ENCODE measurements around the gene TRIM60.
"Not testable (repeated sequence)": the region's sequence is repeated elsewhere in the genome, so short reads cannot be mapped to it uniquely, and the experiment has no call there.

Gene TRIM60

DNA sequence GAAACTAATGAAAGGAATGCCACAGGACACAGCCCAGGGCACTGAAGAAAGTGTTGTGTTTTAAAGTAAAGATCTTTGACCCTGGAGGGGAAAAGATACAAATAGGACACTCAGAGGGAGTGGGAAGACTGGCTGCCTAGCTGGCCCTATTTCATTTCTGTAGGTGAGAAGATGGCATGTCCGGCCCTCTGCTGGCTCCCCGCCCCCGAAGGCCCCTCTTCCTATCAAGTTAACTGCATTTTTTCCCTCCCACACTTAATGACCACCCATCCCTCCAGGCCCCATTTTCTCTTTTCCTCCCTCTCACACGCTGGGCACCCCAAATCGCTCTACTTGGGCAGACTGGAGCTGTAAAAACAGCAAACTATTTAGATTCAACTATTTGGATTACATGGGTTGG lies 16.4 kb downstream of the TRIM60 start:
- Histone ChIP-seq H3K27ac (no peak overlapping the region), H3K4me3 (no peak overlapping the region)

DNA sequence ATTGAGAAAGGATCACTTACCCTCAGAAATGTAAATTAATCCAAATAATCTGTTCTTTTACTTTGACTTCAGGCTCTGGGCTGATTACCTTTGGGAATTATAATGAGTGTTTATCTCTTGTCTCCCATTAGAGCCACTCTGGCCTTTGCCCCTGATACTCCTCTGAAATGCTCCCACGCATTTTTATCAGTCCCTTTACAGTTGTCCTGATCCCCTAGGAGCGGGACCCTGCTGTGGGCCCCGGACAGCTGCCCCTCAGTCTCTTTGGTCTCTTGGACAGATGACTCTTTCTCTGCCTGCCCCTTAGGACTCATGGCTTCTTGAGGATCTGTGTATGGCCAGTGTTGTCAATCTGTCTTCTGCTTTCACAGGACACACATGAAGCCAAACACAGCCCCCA lies 20.8 kb downstream of the TRIM60 start:
- Histone ChIP-seq H3K4me3 (no peak overlapping the region), H3K27ac (no peak overlapping the region)

GRCh38 chr4:165053645-165054044 lies 21.8 kb downstream of the TRIM60 start, which contains the start of gene TRIM75:
Gene TRIM75 (plus strand): TSS chr4:165053866. CDS start chr4:165059148, 5,282 bp downstream.
- Histone ChIP-seq H3K4me3 (no peak within 1 kb of the TSS), H3K27ac (no peak within 1 kb of the TSS)

DNA sequence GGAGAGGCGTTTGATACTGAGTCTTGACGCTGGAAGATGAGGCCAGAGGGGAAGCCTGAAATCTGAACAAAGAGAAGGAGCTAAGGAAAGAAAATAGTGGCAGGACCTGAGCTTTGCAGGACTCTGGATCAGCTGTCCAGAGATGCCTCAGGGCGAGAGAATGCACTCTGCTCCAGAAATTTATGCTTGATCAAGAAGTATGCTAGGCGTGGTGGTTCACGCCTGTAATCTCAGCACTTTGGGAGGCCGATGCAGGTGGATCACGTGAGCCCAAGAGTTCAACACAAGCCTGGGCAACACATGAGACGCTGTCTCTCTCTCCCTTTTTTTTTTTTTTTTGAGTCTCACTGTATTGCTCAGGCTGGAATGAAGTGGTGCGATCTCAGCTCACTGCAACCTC lies 23.8 kb downstream of the TRIM60 start:
- Histone ChIP-seq H3K4me3 (no peak overlapping the region), H3K27ac (no peak overlapping the region)

DNA sequence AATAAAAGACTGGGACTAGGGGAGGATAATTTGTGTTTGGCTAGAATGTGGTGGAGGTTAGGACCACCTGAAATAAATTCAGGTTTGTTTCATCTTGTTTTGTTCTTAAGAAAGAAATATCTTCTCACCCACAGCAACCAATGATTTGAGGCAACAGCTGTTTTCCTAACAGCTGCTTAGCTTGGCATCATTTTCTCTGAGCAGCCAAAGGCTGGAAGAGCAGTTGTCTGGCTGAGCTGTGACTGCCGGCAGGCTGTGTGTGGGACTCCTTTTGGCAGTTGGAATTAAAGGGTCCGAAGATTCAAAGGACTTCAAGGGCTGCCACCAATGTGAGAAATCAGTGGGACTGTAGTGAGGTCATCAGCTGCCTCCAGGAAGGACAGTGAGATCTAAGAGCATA lies 26.9 kb downstream of the TRIM60 start:
- H3K4me3 ChIP-seq, result no peak overlapping the region
- no peak overlapping the region for H3K27ac ChIP-seq

GRCh38 chr4:165059386-165059785 lies 27.6 kb downstream of the TRIM60 start:
- no peak overlapping the region for H3K27ac ChIP-seq
- no peak overlapping the region for H3K4me3 ChIP-seq

DNA sequence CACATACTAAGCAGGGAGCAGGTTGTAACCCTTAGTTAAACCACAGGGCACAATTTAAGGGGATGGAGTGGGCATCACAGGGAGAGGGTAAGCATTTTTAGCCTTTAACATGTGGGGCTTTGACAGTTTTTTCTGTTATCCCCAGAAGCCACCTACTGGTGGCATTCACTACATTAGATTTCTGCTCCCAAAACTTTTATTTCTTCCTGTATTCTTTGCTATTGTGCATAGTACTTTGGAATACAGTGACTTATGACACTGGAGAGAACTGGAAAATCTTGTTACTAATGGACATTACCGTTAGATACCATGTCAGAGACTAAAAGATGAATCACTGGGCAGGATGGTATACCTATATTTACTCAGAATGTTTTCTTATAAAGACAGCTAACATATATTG lies 29.1 kb downstream of the TRIM60 start:
- H3K4me3 ChIP-seq, result no peak overlapping the region
- H3K27ac ChIP-seq, result no peak overlapping the region

GRCh38 chr4:165070560-165070959 lies 38.8 kb downstream of the TRIM60 start:
- no peak overlapping the region for H3K4me3 ChIP-seq
- no peak overlapping the region for H3K27ac ChIP-seq

DNA sequence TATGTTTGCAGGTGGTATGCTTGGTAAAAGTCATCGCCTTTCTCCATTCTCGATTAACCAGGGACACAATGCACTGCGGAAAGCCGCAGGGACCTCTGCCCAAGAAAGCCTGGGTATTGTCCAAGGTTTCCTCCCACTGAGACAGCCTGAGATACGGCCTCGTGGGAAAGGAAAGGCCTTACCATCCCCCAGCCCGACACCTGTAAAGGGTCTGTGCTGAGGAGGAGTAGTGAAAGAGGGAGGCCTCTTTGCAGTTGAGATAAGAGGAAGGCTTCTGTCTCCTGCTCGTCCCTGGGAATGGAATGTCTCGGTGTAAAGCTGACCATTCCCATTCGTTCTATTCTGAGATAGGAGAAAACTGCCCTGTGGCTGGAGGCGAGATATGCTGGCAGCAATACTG lies 41.5 kb downstream of the TRIM60 start:
- H3K4me3 ChIP-seq, H3K27ac ChIP-seq: not testable (repeated sequence)

DNA sequence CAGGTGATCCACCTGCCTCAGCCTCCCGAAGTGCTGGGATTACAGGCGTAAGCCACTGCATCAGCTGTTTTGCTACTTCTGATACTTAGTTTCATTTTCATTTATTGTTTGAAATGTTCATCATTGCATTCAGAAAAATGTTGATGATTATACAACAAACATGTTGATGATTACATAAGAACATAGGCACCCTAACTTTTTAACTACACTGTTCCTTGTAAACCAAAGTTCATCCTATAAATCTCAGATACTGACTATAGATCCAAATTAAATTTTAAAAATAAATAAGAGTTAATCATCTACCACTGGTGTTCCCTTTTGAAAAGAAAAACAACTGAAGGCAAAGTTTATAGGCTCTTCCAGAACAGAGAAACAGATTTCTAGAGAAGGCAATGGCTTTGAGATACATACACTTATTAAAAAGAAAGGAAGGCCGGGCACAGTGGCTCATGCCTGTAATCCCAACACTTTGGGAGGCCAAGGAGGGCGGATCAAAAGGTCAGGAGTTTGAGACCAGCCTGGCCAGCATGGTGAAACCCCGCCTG lies 45.3 kb downstream of the TRIM60 start:
- no peak overlapping the region for H3K27ac ChIP-seq
- H3K4me3 ChIP-seq, result no peak overlapping the region

GRCh38 chr4:165079476-165079875 lies 47.7 kb downstream of the TRIM60 start:
- Histone ChIP-seq H3K27ac (no peak overlapping the region), H3K4me3 (no peak overlapping the region)

DNA sequence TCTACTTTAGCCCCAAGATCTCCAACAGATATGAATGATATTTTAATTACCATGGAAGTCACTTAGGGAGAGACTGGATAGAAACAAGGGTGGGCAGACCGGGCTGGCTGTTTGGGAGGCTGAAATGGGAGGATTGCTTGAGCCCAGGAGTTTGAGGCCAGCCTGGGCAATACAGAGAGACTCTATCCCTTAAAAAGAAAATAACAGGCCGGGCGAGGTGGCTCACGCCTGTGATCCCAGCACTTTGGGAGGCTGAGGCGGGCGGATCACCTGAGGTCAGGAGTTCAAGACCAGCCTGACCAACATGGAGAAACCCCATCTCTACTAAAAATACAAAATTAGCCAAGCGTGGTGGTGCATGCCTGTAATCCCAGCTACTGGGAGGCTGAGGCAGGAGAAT lies 53.0 kb downstream of the TRIM60 start:
- not testable (repeated sequence) for H3K27ac ChIP-seq, H3K4me3 ChIP-seq

DNA sequence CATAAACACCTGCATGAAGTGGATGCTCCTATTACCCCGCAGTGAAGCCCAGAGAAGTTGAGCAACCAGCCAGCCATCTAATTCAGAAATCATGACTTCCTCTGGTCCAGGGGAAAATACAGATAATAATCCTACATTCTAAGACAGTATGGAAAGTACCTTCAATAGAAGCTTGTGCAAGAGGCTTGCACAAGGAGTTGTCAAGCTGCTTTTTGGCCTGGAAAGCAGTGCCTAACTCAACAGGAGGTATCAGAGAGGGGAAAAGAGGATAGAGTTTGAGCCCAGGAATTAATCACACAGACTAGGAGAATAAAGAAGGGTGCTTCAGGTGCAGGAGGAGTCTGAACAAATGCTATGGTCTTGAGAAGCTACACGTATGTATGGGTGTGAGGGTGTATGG lies 54.1 kb downstream of the TRIM60 start:
- no peak overlapping the region for H3K4me3 ChIP-seq
- H3K27ac ChIP-seq, result no peak overlapping the region

- Histone ChIP-seq H3K27ac (no peak overlapping the region), H3K4me3 (no peak overlapping the region)
Observed at GRCh38 chr4:165088366-165088765, 56.6 kb downstream of the TRIM60 start.
